ENCODE results near the gene MAN1A2. TPM values are rescaled to one million over a fixed set of nuclear protein-coding genes. Genes with fewer than 3 reads are reported as not detected.
A peak's percentile ranks its signal among the peaks of the same experiment; 100 is the strongest.

MAN1A2 gene
- total RNA-seq, 1 donor from 2014 or later, result 30.7 TPM

GRCh38 chr1:117541585-117541984, 174.3 kb downstream of the MAN1A2 start:
- no peaks in the 10 kb centered on the region for H3K36me3 ChIP-seq
- no peak overlapping the region for H3K27ac ChIP-seq
- no peaks in the 10 kb centered on the region for H3K4me1 ChIP-seq
- TF ChIP-seq POLR2A (IDR thresholded peaks at IDR 0.05) (no peak), POLR2AphosphoS5 (IDR thresholded peaks at IDR 0.05; ENCODE audit: insufficient read depth in 1 of 2, low read depth in 1 of 2) (no peak)
- TF ChIP-seq, protein P1, sequence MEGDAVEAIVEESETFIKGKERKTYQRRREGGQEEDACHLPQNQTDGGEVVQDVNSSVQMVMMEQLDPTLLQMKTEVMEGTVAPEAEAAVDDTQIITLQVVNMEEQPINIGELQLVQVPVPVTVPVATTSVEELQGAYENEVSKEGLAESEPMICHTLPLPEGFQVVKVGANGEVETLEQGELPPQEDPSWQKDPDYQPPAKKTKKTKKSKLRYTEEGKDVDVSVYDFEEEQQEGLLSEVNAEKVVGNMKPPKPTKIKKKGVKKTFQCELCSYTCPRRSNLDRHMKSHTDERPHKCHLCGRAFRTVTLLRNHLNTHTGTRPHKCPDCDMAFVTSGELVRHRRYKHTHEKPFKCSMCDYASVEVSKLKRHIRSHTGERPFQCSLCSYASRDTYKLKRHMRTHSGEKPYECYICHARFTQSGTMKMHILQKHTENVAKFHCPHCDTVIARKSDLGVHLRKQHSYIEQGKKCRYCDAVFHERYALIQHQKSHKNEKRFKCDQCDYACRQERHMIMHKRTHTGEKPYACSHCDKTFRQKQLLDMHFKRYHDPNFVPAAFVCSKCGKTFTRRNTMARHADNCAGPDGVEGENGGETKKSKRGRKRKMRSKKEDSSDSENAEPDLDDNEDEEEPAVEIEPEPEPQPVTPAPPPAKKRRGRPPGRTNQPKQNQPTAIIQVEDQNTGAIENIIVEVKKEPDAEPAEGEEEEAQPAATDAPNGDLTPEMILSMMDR (IDR thresholded peaks at IDR 0.05), result no peak
- H3K27me3 ChIP-seq, result no peaks in the 10 kb centered on the region
- H3K4me3 ChIP-seq, result no peak overlapping the region
- no peaks in the 10 kb centered on the region for H3K9me3 ChIP-seq
- intact Hi-C loops (cut with DNase I), result no loop called here
- no peak for DNase-seq (ENCODE audit: extremely low spot score in 2 of 2)

GRCh38 chr1:117544509-117545109, 177.4 kb downstream of the MAN1A2 start:
- Histone ChIP-seq H3K27ac (no peak overlapping the region), H3K9me3 (no peaks in the 10 kb centered on the region), H3K4me3 (no peak overlapping the region), H3K27me3 (no peaks in the 10 kb centered on the region), H3K36me3 (no peaks in the 10 kb centered on the region), H3K4me1 (no peaks in the 10 kb centered on the region)
- no peak for DNase-seq (ENCODE audit: extremely low spot score in 2 of 2)
- intact Hi-C loops (cut with DNase I), result no loop called here
- TF ChIP-seq POLR2AphosphoS5 (IDR thresholded peaks at IDR 0.05; ENCODE audit: insufficient read depth in 1 of 2, low read depth in 1 of 2), result no peak

GRCh38 chr1:117546467-117546866, 179.2 kb downstream of the MAN1A2 start:
- Histone ChIP-seq H3K27me3 (no peaks in the 10 kb centered on the region), H3K9me3 (no peaks in the 10 kb centered on the region), H3K27ac (no peak overlapping the region), H3K4me1 (no peaks in the 10 kb centered on the region), H3K36me3 (no peaks in the 10 kb centered on the region), H3K4me3 (no peak overlapping the region)
- TF ChIP-seq POLR2AphosphoS5 (IDR thresholded peaks at IDR 0.05; ENCODE audit: insufficient read depth in 1 of 2, low read depth in 1 of 2) (no peak), POLR2A (IDR thresholded peaks at IDR 0.05) (no peak)
- TF ChIP-seq, protein P1 (IDR thresholded peaks at IDR 0.05), result no peak
- intact Hi-C loops (cut with DNase I), result no loop called here
- DNase-seq (ENCODE audit: extremely low spot score in 2 of 2), result no peak

- DNase-seq (ENCODE audit: extremely low spot score in 2 of 2), result no peak
- Histone ChIP-seq H3K9me3 (no peaks in the 10 kb centered on the region), H3K27ac (no peak overlapping the region), H3K4me3 (no peak overlapping the region), H3K4me1 (no peaks in the 10 kb centered on the region), H3K27me3 (no peaks in the 10 kb centered on the region), H3K36me3 (no peaks in the 10 kb centered on the region)
- TF ChIP-seq, protein P1 (IDR thresholded peaks at IDR 0.05), result no peak
- no peak for TF ChIP-seq POLR2A (IDR thresholded peaks at IDR 0.05)
- no peak for TF ChIP-seq POLR2AphosphoS5 (IDR thresholded peaks at IDR 0.05; ENCODE audit: insufficient read depth in 1 of 2, low read depth in 1 of 2)
- intact Hi-C loops (cut with DNase I), result no loop called here
These were observed 186.2 kb downstream of the MAN1A2 start for GRCh38 chr1:117553471-117553870.

DNA sequence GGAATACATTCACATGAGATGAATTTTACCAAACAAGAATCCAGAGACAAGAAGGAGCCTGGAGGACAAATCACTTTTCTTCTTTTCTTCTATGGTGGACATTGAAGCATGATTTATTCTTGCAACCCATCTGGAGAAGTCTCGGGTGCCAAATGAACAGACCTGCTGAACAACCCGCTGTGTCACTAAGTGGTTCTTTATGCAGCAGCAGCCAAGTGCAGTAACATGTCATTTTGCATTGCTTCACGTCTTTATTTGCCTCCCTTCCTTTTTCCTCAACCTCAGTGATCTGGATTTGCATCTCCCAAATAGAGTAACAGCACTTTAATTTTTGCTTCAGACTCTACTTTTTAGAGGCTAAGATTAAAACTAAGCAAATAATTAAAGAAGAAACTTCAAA, 188.6 kb downstream of the MAN1A2 start:
- H3K9me3 ChIP-seq, result no peaks in the 10 kb centered on the region

More for the DNA sequence above, 188.6 kb downstream of the MAN1A2 start:
- Histone ChIP-seq H3K27me3 (no peaks in the 10 kb centered on the region), H3K4me1 (no peaks in the 10 kb centered on the region), H3K4me3 (no peak overlapping the region), H3K36me3 (no peaks in the 10 kb centered on the region), H3K27ac (no peak overlapping the region)
- intact Hi-C loops (cut with DNase I), result loop anchor here (5.0 kb wide), 1 partner anchor 1781 kb away; no protein-coding TSS in a partner anchor
- DNase-seq (ENCODE audit: extremely low spot score in 2 of 2), result peak in 1 of 2 donors; percentile 29
- TF ChIP-seq POLR2AphosphoS5 (IDR thresholded peaks at IDR 0.05; ENCODE audit: insufficient read depth in 1 of 2, low read depth in 1 of 2), result no peak
- TF ChIP-seq, protein P1 (IDR thresholded peaks at IDR 0.05), result no peak
- no peak for TF ChIP-seq POLR2A (IDR thresholded peaks at IDR 0.05)

Measured in vagina (tissue), 2 donors.